ENCODE results near the gene FARS2. TPM values are rescaled to one million over a fixed set of nuclear protein-coding genes. Genes with fewer than 3 reads are reported as not detected.

The FARS2 gene
- polyA plus RNA-seq, 2 of the 4 experiments (the other 2 are of a cell fraction) = 12.9 to 17.5 TPM

GRCh38 chr6:5536644-5537043 is 275.3 kb downstream of the FARS2 start (continued):
- no peak for TF ChIP-seq ZNF302 (CRISPR knock-in tag; IDR thresholded peaks at IDR 0.05)
- TF ChIP-seq RARB (CRISPR knock-in tag; IDR thresholded peaks at IDR 0.05) = no peak
- no peak for TF ChIP-seq ESRRA (IDR thresholded peaks at IDR 0.05; ENCODE audit: borderline replicate concordance, low read length)

- ATAC-seq = no peak
- TF ChIP-seq RCOR1 (IDR thresholded peaks at IDR 0.05; ENCODE audit: low read depth, low read length) (no peak), FOSL2 (IDR thresholded peaks at IDR 0.05) (no peak), FOSL2 (CRISPR knock-in tag; IDR thresholded peaks at IDR 0.05) (no peak), CEBPB (IDR thresholded peaks at IDR 0.05) (no peak), RARB (CRISPR knock-in tag; IDR thresholded peaks at IDR 0.05) (no peak), HOXB5 (CRISPR knock-in tag; IDR thresholded peaks at IDR 0.05) (no peak), ZFP36 (IDR thresholded peaks at IDR 0.05; ENCODE audit: borderline replicate concordance, partially characterized antibody) (no peak), EHF (CRISPR knock-in tag; IDR thresholded peaks at IDR 0.05) (no peak), HOXB13 (CRISPR knock-in tag; IDR thresholded peaks at IDR 0.05; ENCODE audit: low read depth) (no peak), MAFK (IDR thresholded peaks at IDR 0.05; ENCODE audit: partially characterized antibody) (no peak), PHF8 (IDR thresholded peaks at IDR 0.05; ENCODE audit: borderline replicate concordance, low read depth) (no peak), MYC (IDR thresholded peaks at IDR 0.05; ENCODE audit: borderline replicate concordance, low read length) (no peak), NR3C1 (IDR thresholded peaks at IDR 0.05) (no peak), PBX3 (IDR thresholded peaks at IDR 0.05) (no peak), CBX8 (IDR thresholded peaks at IDR 0.05) (no peak), CBX2 (IDR thresholded peaks at IDR 0.05; ENCODE audit: borderline replicate concordance, low read depth) (no peak)
- TF ChIP-seq, protein P1, sequence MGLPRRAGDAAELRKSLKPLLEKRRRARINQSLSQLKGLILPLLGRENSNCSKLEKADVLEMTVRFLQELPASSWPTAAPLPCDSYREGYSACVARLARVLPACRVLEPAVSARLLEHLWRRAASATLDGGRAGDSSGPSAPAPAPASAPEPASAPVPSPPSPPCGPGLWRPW (IDR thresholded peaks at IDR 0.05) = no peak
- TF ChIP-seq, protein P2, sequence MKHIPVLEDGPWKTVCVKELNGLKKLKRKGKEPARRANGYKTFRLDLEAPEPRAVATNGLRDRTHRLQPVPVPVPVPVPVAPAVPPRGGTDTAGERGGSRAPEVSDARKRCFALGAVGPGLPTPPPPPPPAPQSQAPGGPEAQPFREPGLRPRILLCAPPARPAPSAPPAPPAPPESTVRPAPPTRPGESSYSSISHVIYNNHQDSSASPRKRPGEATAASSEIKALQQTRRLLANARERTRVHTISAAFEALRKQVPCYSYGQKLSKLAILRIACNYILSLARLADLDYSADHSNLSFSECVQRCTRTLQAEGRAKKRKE (CRISPR knock-in tag; IDR thresholded peaks at IDR 0.05; ENCODE audit: low read depth) = no peak
- ChIA-PET CTCF (no interaction called here), POLR2A (no interaction called here)
- no peaks in the 10 kb centered on the region for H3K4me1 ChIP-seq
- no peak for DNase-seq (ENCODE audit: low read depth in 1 of 2, low spot score in 1 of 2)
- H3K9me3 ChIP-seq = no peaks in the 10 kb centered on the region
- FAIRE-seq = no peak
- no peak overlapping the region for H3K4me2 ChIP-seq
- 100% methylated on average over 7 of the region's 8 CpGs for WGBS (ENCODE audit: missing lambda C conversion rate)
- H3K27ac ChIP-seq = no peak overlapping the region
- H3K4me3 ChIP-seq = no peak overlapping the region
These were observed 275.8 kb downstream of the FARS2 start for GRCh38 chr6:5537132-5537531.

GRCh38 chr6:5537967-5538366 is 276.7 kb downstream of the FARS2 start:
- no peak for FAIRE-seq
- H3K4me3 ChIP-seq = no peak overlapping the region
- no peaks in the 10 kb centered on the region for H3K9me3 ChIP-seq
- H3K4me1 ChIP-seq = no peaks in the 10 kb centered on the region
- no peak overlapping the region for H3K4me2 ChIP-seq
- 4% methylated on average over 1 of the region's 1 CpG for WGBS (ENCODE audit: missing lambda C conversion rate)
- POLR2A ChIA-PET = no interaction called here
- no peak for ATAC-seq
- H3K27ac ChIP-seq = no peak overlapping the region
- DNase-seq (ENCODE audit: low read depth in 1 of 2, low spot score in 1 of 2) = no peak
- TF ChIP-seq FOSB (CRISPR knock-in tag; IDR thresholded peaks at IDR 0.05) = no peak
- no peak for TF ChIP-seq ZSCAN20 (CRISPR knock-in tag; IDR thresholded peaks at IDR 0.05)
- no peak for TF ChIP-seq HDAC2 (IDR thresholded peaks at IDR 0.05)
- TF ChIP-seq SREBF2 (IDR thresholded peaks at IDR 0.05) = no peak
- no peak for TF ChIP-seq JUNB (IDR thresholded peaks at IDR 0.05)
- TF ChIP-seq, protein P3, sequence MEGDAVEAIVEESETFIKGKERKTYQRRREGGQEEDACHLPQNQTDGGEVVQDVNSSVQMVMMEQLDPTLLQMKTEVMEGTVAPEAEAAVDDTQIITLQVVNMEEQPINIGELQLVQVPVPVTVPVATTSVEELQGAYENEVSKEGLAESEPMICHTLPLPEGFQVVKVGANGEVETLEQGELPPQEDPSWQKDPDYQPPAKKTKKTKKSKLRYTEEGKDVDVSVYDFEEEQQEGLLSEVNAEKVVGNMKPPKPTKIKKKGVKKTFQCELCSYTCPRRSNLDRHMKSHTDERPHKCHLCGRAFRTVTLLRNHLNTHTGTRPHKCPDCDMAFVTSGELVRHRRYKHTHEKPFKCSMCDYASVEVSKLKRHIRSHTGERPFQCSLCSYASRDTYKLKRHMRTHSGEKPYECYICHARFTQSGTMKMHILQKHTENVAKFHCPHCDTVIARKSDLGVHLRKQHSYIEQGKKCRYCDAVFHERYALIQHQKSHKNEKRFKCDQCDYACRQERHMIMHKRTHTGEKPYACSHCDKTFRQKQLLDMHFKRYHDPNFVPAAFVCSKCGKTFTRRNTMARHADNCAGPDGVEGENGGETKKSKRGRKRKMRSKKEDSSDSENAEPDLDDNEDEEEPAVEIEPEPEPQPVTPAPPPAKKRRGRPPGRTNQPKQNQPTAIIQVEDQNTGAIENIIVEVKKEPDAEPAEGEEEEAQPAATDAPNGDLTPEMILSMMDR (IDR thresholded peaks at IDR 0.05) = no peak
- TF ChIP-seq POLR2AphosphoS2 (conservative IDR thresholded peaks at IDR 0.05; ENCODE audit: low read length) = no peak
- no peak for TF ChIP-seq RCOR1 (IDR thresholded peaks at IDR 0.05; ENCODE audit: low read depth, low read length)
- CTCF ChIA-PET = no interaction called here

Measured in A549 (cell line).